H1 (cell line): ENCODE measurements around the gene MAS1. TPM values are rescaled to one million over a fixed set of nuclear protein-coding genes. Genes with fewer than 3 reads are reported as not detected.

Experiments
- CTCF ChIA-PET: fragments of 300-600 bp; sonication (Branson Sonifier 250); formaldehyde crosslinking; loops from one replicate; lab custom pipeline; 2021; ENCODE audit not compliant: partially characterized antibody; lab: Charles Lee
- POLR2A ChIA-PET: fragments of 300-600 bp; sonication (Branson Sonifier 250); formaldehyde crosslinking; loops from one replicate; lab custom pipeline; 2021; ENCODE audit warnings: inconsistent platforms; ENCODE audit not compliant: partially characterized antibody; lab: Charles Lee
- DNase-seq, 2 experiments: peaks; one replicate each; pipeline versions ENCODE4 v3.0.0 to v3.0.0-alpha.2; 2010 to 2022; ENCODE audit warnings: low spot score in 2 of 2, low read depth in 1 of 2, mixed read lengths in 1 of 2
- FAIRE-seq: peaks from 2 replicates; lab custom pipeline; 2011; peaks lifted over from hg19 to GRCh38; lab: Jason Lieb, UNC
- H2AFZ ChIP-seq: 2 replicates; pipeline ENCODE4 v1.8.1; 2012; ENCODE audit warnings: low read length, inconsistent platforms
- H2AK5ac ChIP-seq: 2 replicates; pipeline ENCODE4 v1.6.1; 2013; ENCODE audit warnings: low read depth, low read length
- H2BK120ac ChIP-seq: replicated peaks from 2 replicates; pipeline ENCODE3; 2013; ENCODE audit warnings: low read depth, low read length, inconsistent platforms
- H2BK12ac ChIP-seq: 2 replicates; pipeline ENCODE4 v1.6.1; 2013; ENCODE audit warnings: low read depth, low read length
- H2BK15ac ChIP-seq: 2 replicates; pipeline ENCODE4 v1.6.1; 2013; ENCODE audit warnings: low read length
- H2BK20ac ChIP-seq: 2 replicates; pipeline ENCODE4 v1.6.1; 2013; ENCODE audit warnings: low read length
- H2BK5ac ChIP-seq: 2 replicates; pipeline ENCODE4 v1.6.1; 2013; ENCODE audit warnings: low read depth, low read length
- H3K14ac ChIP-seq: 2 replicates; pipeline ENCODE4 v1.6.1; 2013; ENCODE audit warnings: inconsistent platforms; ENCODE audit not compliant: insufficient read length
- H3K18ac ChIP-seq: 2 replicates; pipeline ENCODE4 v1.6.1; 2013; ENCODE audit warnings: low read length; ENCODE audit errors: extremely low read depth
- H3K23ac ChIP-seq: 2 replicates; pipeline ENCODE4 v1.6.1; 2013; ENCODE audit warnings: inconsistent platforms; ENCODE audit not compliant: insufficient read length
- H3K23me2 ChIP-seq: 2 replicates; pipeline ENCODE4 v1.6.1; 2013; ENCODE audit warnings: low read depth, low read length
- H3K27ac ChIP-seq: 2 replicates; pipeline ENCODE4 v1.6.1; 2011; ENCODE audit warnings: low read depth, low read length, inconsistent platforms
- H3K27me3 ChIP-seq, 4 experiments: replicated peaks in 1 of 4; 1 replicate in 1 of 4; 2 replicates in 3 of 4; pipeline versions ENCODE4 v1.6.1 to v1.8.1; 2011 to 2013; ENCODE audit warnings: low read length in 3 of 4, mild to moderate bottlenecking in 3 of 4, inconsistent platforms in 2 of 4, mixed read lengths in 2 of 4, moderate library complexity in 1 of 4; ENCODE audit not compliant: control insufficient read depth in 3 of 4, insufficient read depth in 3 of 4; ENCODE audit errors: extremely low read depth in 1 of 4
- H3K36me3 ChIP-seq, 4 experiments: 2 replicates each; pipeline versions ENCODE4 v1.6.1 to v1.8.1; 2011 to 2013; ENCODE audit warnings: mild to moderate bottlenecking in 4 of 4, low read length in 3 of 4, moderate library complexity in 2 of 4, control low read depth in 1 of 4, inconsistent platforms in 1 of 4; ENCODE audit not compliant: insufficient read depth in 4 of 4, control insufficient read depth in 2 of 4
- H3K4ac ChIP-seq: replicated peaks from 2 replicates; pipeline ENCODE3; 2013; ENCODE audit warnings: low read length, low read depth, mixed read lengths, inconsistent platforms; ENCODE audit not compliant: insufficient read length
- H3K4me1 ChIP-seq, 4 experiments: replicated peaks in 1 of 4; 1 replicate in 1 of 4; 2 replicates in 3 of 4; pipeline versions ENCODE4 v1.6.1 to v1.8.1; 2011 to 2013; ENCODE audit warnings: low read length in 3 of 4, inconsistent platforms in 2 of 4, mixed read lengths in 1 of 4; ENCODE audit not compliant: insufficient read depth in 4 of 4, control insufficient read depth in 3 of 4
- H3K4me2 ChIP-seq, 2 experiments: 2 replicates each; pipeline versions ENCODE4 v1.6.1 to v1.8.1; 2011 to 2013; ENCODE audit warnings: low read depth in 2 of 2, low read length in 2 of 2, control low read depth in 1 of 2, inconsistent platforms in 1 of 2, mild to moderate bottlenecking in 1 of 2; ENCODE audit not compliant: insufficient read depth in 1 of 2
- H3K4me3 ChIP-seq, 4 experiments: fragments of 200-600, 300-600 bp in 1 of 4; sonication (generic), shearing (Covaris generic), sonication (Bioruptor Twin) in 1 of 4; 2 replicates each; pipeline versions ENCODE4 v1.5.1 to v1.8.1; 2011 to 2016; ENCODE audit warnings: low read length in 4 of 4, low read depth in 3 of 4, control low read depth in 2 of 4, inconsistent platforms in 2 of 4, mild to moderate bottlenecking in 2 of 4, mixed read lengths in 1 of 4, moderate library complexity in 1 of 4; ENCODE audit not compliant: insufficient read depth in 2 of 4; ENCODE audit errors: extremely low read depth in 1 of 4
- H3K56ac ChIP-seq: replicated peaks from 2 replicates; pipeline ENCODE3; 2013; ENCODE audit warnings: low read depth, mild to moderate bottlenecking, mixed read lengths, low read length, inconsistent platforms; ENCODE audit not compliant: insufficient read length
- H3K79me1 ChIP-seq: 2 replicates; pipeline ENCODE4 v1.6.1; 2013; ENCODE audit warnings: low read depth, low read length, control low read depth
- H3K79me2 ChIP-seq, 2 experiments: 2 replicates each; pipeline versions ENCODE4 v1.6.1 to v1.8.1; 2012 to 2013; ENCODE audit warnings: low read length in 2 of 2, mild to moderate bottlenecking in 2 of 2, inconsistent platforms in 1 of 2; ENCODE audit not compliant: insufficient read depth in 2 of 2, control insufficient read depth in 1 of 2
- H3K9ac ChIP-seq, 4 experiments: replicated peaks in 1 of 4; 1 replicate in 1 of 4; 2 replicates in 3 of 4; pipeline versions ENCODE4 v1.6.1 to v1.8.1; 2011 to 2013; ENCODE audit warnings: low read depth in 3 of 4, low read length in 3 of 4, control low read depth in 2 of 4, mild to moderate bottlenecking in 2 of 4, moderate library complexity in 2 of 4, inconsistent platforms in 1 of 4; ENCODE audit errors: extremely low read depth in 1 of 4
- H3K9me3 ChIP-seq, 2 experiments: 2 replicates each; pipeline versions ENCODE4 v1.6.1 to v1.8.1; 2012 to 2013; ENCODE audit warnings: mild to moderate bottlenecking in 2 of 2, moderate library complexity in 2 of 2, control low read depth in 1 of 2, inconsistent platforms in 1 of 2, low read depth in 1 of 2, low read length in 1 of 2, mixed read lengths in 1 of 2; ENCODE audit not compliant: insufficient read depth in 2 of 2
- H4K20me1 ChIP-seq, 2 experiments: replicated peaks in 1 of 2; 2 replicates each; pipeline versions ENCODE3 to v1.8.1; 2011 to 2013; ENCODE audit warnings: inconsistent platforms in 2 of 2, low read length in 2 of 2, mild to moderate bottlenecking in 1 of 2; ENCODE audit not compliant: insufficient read depth in 2 of 2, control insufficient read depth in 1 of 2
- H4K5ac ChIP-seq: 2 replicates; pipeline ENCODE4 v1.6.1; 2013; ENCODE audit warnings: low read length, low read depth, mixed read lengths, inconsistent platforms; ENCODE audit not compliant: insufficient read length
- H4K8ac ChIP-seq: 2 replicates; pipeline ENCODE4 v1.8.0; 2013; ENCODE audit warnings: mild to moderate bottlenecking, moderate library complexity, low read length, inconsistent platforms; ENCODE audit not compliant: insufficient read depth; ENCODE audit errors: extremely low read depth
- H4K91ac ChIP-seq: replicated peaks from 2 replicates; pipeline ENCODE3; 2013; ENCODE audit warnings: low read length, mixed read lengths, inconsistent platforms; ENCODE audit not compliant: insufficient read length
- ASH2L ChIP-seq: fragments of 200-600, 300-600 bp; sonication (generic); IDR thresholded peaks from one replicate; pipeline ENCODE4 v1.7.1; 2017; ENCODE audit warnings: low read length
- HDAC6 ChIP-seq: IDR thresholded peaks from one replicate; pipeline ENCODE4 v1.7.1; 2012; ENCODE audit warnings: low read depth, mild to moderate bottlenecking, inconsistent platforms, low read length, moderate library complexity
- RBBP5 ChIP-seq: IDR thresholded peaks from 2 replicates; pipeline ENCODE4 v1.7.1; 2012; ENCODE audit warnings: low read depth, mild to moderate bottlenecking, inconsistent platforms, low read length, moderate library complexity, borderline replicate concordance
- SIX5 ChIP-seq: IDR thresholded peaks from 2 replicates; pipeline ENCODE4 v1.6.1; 2011; ENCODE audit warnings: mild to moderate bottlenecking, low read depth, low read length
- TAF1 ChIP-seq: IDR thresholded peaks from 2 replicates; pipeline ENCODE4 v1.6.1; 2011; ENCODE audit warnings: mild to moderate bottlenecking, low read depth, low read length
- TAF7 ChIP-seq: optimal IDR thresholded peaks from 2 replicates; pipeline ENCODE3; 2011; ENCODE audit warnings: low read depth, mild to moderate bottlenecking, inconsistent platforms, low read length, moderate library complexity, borderline replicate concordance
- ZNF274 ChIP-seq: IDR thresholded peaks from 2 replicates; pipeline ENCODE4 v1.7.0; 2012; ENCODE audit warnings: low read length, borderline replicate concordance; ENCODE audit errors: extremely low read depth
- WGBS, 2 experiments: shearing (Covaris generic) in 1 of 2; methylation state at CpG; one replicate each; pipeline versions ENCODE4 v1.1.6 to v1.1.7; 2013 to 2015; ENCODE audit warnings: low lambda C conversion rate in 2 of 2, mixed read lengths in 2 of 2, inconsistent platforms in 1 of 2, low coverage in 1 of 2, missing lambda C conversion rate in 1 of 2; ENCODE audit not compliant: insufficient replicate concordance in 2 of 2, insufficient coverage in 1 of 2, insufficient read length in 1 of 2; ENCODE audit errors: extremely low coverage in 1 of 2, missing lambda C conversion rate in 1 of 2; 5-methylcytosine and 5-hydroxymethylcytosine counted together
- polyA plus RNA-seq, 7 experiments: library from polyadenylated mRNA; depleted of rRNA in 3 of 7; stranded (reverse) in 5 of 7; unstranded in 2 of 7; fragments of >200 nt in 5 of 7; fragments of 200-250 nt in 2 of 7; gene quantifications; 1 replicate in 5 of 7; 2 replicates in 1 of 7; 4 replicates in 1 of 7; pipeline versions ENCODE4 v1.2.1 to v1.2.3, GENCODE V29; 2011 to 2013; ENCODE audit warnings: missing spikeins in 2 of 7, mixed read lengths in 2 of 7
- total RNA-seq: library from RNA; stranded (reverse); fragmentation: NEBNext Ultra II Directional; extraction: Animal tissue kit (Norgen Biotek cat#: 25700); gene quantifications from 2 replicates; pipeline ENCODE4 v1.2.1, GENCODE V29; 2021

MAS1 gene
- total and polyA plus RNA-seq, 2 of the 8 experiments (the other 6 are each of a cell fraction or from before 2014, with no cell fraction given): 0.02 TPM; not detected in 1

GRCh38 chr6:159894991-159895390, 4.2 kb downstream of the MAS1 start:
- FAIRE-seq: no peak
- H3K18ac ChIP-seq: no peak overlapping the region

More at GRCh38 chr6:159894991-159895390, 4.2 kb downstream of the MAS1 start:
- Histone ChIP-seq H2BK5ac (no peak overlapping the region), H2AK5ac (no peak overlapping the region), H3K9ac (no peak overlapping the region), H3K4me1 (no peaks in the 10 kb centered on the region), H2BK12ac (no peak overlapping the region), H4K20me1 (no peaks in the 10 kb centered on the region), H4K8ac (no peak overlapping the region), H3K4me2 (no peak overlapping the region), H3K14ac (no peak overlapping the region), H3K36me3 (no peaks in the 10 kb centered on the region), H3K27ac (no peak overlapping the region), H4K5ac (no peak overlapping the region), H3K23me2 (no peaks in the 10 kb centered on the region; the same call in 1 of the 2 replicates), H4K91ac (no peak overlapping the region), H3K4ac (no peak overlapping the region), H3K4me3 (no peak overlapping the region), H3K9me3 (no peaks in the 10 kb centered on the region), H2BK120ac (no peak overlapping the region), H2BK20ac (no peak overlapping the region), H2AFZ (no peak overlapping the region), H3K79me1 (no peaks in the 10 kb centered on the region), H3K27me3 (no peaks in the 10 kb centered on the region), H2BK15ac (no peak overlapping the region), H3K79me2 (no peaks in the 10 kb centered on the region), H3K23ac (no peak overlapping the region), H3K56ac (no peak overlapping the region)
- no peak for TF ChIP-seq RBBP5
- no peak for TF ChIP-seq ASH2L
- no peak for TF ChIP-seq SIX5
- no peak for TF ChIP-seq TAF7
- TF ChIP-seq HDAC6: no peak
- no peak for TF ChIP-seq ZNF274
- no peak for TF ChIP-seq TAF1
- WGBS, 2 experiments: 87% methylated on average over 4 of the region's 4 CpGs; no CpG with 5 or more reads in 1 of the 2 experiments
- CTCF ChIA-PET: no interaction called here
- POLR2A ChIA-PET: no interaction called here
- no peak for DNase-seq
